ENCODE measurements around the gene FANCB.
A peak's percentile ranks its signal among the peaks of the same experiment; 100 is the strongest.

The FANCB gene

GRCh38 chrX:14872851-14873675, at the start of gene FANCB, which contains the start of gene MOSPD2:
Gene FANCB (minus strand): TSS chrX:14873069. CDS start chrX:14865510, 7,559 bp downstream.
Gene MOSPD2 (plus strand): TSS chrX:14873421. CDS start chrX:14873529, 108 bp downstream.
- DNase-seq (ENCODE audit: low read depth) = peak; percentile 94

DNA sequence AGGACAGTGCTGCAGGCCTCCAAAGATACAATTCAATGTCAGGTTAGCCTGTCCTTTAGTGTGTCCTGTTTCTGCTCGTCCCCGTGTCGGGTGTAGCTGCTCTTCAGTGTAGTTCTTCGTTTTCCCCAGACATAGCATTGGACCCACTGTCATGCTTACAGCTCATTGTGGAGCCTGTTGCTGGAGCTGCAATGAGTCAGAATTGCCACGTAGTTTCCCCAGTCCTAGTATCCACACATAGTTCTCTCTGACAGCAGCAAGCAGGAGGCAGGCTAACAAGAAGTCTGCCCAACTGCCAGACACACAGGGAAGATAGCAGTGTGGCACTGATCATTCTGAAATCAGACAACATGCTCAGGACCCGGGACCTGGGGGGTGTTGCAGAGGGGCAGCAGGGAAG, 49.6 kb upstream of the FANCB start:
- peak; percentile 47 for DNase-seq (ENCODE audit: low read depth)

DNA sequence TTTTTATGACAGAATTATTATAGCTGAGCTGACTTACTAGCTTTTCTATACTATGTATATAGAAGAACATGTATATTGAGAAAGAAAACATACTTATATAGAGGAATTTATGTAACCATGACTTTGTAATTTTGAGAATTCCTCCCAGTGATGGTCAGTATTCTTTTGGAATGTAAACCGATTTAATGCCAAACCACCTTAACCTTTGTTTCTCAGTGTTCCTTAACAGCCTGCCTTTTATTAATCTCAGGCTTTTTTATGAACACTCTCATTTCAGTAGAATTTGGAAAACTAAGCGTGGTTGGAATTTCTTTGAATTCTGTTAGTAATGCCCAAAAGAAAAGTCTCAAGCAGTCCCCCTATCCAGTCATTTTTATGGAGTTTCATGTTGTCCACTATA, 47.3 kb upstream of the FANCB start:
- peak; percentile 26 for DNase-seq (ENCODE audit: low read depth)

GRCh38 chrX:14919407-14919806, 46.5 kb upstream of the FANCB start:
- no peak for DNase-seq (ENCODE audit: low read depth)

DNA sequence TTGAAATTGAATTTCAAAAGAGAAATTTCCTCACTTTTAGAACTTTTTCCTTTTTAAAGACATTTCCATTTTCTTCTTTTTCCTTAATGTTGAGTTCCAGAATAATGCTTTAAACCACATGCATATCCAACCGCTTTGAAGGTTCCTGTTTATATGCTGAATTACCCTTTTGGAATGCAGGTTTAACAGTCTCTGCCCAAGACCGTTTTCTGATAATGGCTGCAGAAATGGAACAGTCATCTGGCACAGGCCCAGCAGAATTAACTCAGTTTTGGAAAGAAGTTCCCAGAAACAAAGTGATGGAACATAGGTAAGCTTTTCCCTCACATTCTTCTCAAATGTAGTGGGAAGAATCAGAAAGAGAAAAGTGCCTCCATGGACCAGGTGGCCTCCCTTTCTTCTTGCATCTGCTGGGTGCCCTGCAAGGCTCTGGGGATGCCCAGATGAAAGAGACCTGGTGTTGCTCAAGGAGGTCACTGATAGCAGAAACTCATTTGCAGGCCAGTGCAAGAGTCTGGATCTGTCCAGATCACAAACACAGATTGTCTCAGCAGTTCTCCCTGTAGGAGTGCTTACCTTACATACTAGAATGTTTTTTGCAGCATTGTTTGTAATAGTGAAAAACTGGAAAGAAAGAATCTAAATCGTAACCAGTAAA, 43.3 kb upstream of the FANCB start:
- DNase-seq (ENCODE audit: low read depth) = no peak

- DNase-seq (ENCODE audit: low read depth) = no peak
Measured at GRCh38 chrX:14915596-14915995, 42.7 kb upstream of the FANCB start.

- no peak for DNase-seq (ENCODE audit: low read depth)
Measured at GRCh38 chrX:14913241-14913640, 40.4 kb upstream of the FANCB start.

DNA sequence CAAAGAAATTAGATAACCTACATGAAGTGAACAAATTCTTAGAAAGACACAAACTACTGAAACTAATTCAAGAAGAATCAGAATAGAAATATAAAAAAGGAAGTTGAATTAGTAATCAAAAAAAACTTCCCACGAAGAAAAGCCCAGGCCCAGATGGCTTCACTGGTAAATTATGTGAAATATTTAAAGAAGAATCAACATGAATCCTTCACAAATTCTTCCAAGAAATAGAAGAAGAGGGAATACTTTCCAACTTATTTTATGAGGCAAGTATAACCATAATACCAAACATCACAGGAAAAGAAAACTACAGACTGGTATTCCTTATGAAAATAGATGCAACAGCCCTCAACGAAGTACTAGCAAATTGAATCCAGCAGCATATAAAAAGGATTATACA, 31.0 kb upstream of the FANCB start:
- DNase-seq (ENCODE audit: low read depth) = peak; percentile 1

GRCh38 chrX:14902537-14902936, 29.7 kb upstream of the FANCB start:
- no peak for DNase-seq (ENCODE audit: low read depth)

- peak; percentile 3 for DNase-seq (ENCODE audit: low read depth)
Measured at GRCh38 chrX:14899607-14900006, 26.7 kb upstream of the FANCB start.

GRCh38 chrX:14897042-14897441, 24.2 kb upstream of the FANCB start:
- no peak for DNase-seq (ENCODE audit: low read depth)

DNA sequence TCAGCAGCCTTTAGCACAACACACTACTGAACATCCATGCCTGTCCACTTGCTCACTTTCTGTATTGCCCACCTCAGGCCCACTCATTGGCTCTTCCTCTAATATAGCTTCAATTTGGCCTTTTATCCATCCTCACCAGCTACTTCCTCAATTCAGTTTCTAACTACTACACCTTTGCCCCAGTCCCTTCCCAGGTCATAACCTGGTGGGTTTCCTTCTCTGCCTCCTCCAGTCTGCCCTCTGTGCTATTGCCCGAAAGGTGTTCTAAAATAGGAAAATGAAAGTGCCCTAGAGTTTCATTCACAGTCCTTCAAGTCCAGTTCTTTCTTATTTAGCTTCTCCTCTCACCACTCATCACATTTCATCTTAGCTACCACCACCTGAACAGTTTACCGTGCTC, 23.4 kb upstream of the FANCB start:
- DNase-seq (ENCODE audit: low read depth) = no peak

DNA sequence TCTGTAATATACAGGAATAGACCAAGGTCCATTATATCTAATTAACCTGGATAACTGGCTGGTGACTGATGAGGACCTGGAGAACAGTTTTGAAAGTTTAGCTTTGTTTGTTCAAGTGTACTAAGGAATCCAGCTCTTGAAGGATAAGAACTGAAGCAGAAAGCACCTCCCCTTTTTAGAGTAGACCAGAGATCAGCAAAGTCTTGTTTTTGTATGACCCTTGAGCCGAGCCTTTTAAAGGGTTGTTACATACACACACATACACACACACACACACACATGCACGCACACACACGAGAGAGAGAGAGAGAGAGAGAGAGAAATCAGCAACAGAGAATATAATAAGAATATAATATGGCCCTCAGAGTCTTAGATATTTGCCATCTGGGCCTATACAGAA, 13.4 kb upstream of the FANCB start:
- DNase-seq (ENCODE audit: low read depth) = no peak

DNA sequence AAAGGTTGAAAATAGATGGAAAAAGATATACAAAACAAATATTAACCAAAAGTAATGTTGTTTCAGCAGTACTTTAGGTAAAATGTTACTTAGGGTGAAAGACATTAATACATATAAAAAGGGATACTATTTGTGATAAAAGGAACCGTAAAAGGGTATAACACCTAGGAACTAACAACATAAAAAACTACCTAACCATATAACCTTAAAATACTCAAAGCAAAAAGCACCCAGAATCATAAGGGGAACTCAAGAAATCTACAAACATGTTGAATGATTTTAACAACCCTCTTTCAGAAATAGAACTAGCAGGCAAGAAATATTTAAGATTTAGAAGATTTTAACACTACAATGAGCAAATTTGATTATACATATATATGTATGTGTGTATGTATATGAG, 11.8 kb upstream of the FANCB start:
- DNase-seq (ENCODE audit: low read depth) = no peak

DNA sequence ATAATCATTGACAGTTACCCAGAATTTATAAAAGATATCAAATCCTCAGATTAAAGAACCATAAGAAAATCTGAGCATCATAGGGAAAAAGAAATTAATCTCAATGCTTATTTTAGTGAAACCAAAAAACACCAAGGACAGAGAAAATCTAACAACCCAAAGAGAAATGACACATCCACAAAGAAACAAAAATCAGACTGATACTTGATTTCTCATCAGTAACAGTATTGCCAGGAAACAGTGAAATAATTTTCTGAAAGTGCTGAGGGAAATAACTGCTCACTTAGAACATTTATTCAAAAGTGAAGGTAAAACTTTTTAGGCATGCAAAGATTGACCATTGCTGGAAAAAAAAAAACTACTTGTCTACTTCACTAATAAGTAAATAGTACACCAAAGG, 11.0 kb upstream of the FANCB start:
- no peak for DNase-seq (ENCODE audit: low read depth)

- no peak for DNase-seq (ENCODE audit: low read depth)
Measured at GRCh38 chrX:14875624-14876023, 2.8 kb upstream of the FANCB start.

GRCh38 chrX:14873676-14874049, 794 bp upstream of the FANCB start:
- no peak for DNase-seq (ENCODE audit: low read depth)

DNA sequence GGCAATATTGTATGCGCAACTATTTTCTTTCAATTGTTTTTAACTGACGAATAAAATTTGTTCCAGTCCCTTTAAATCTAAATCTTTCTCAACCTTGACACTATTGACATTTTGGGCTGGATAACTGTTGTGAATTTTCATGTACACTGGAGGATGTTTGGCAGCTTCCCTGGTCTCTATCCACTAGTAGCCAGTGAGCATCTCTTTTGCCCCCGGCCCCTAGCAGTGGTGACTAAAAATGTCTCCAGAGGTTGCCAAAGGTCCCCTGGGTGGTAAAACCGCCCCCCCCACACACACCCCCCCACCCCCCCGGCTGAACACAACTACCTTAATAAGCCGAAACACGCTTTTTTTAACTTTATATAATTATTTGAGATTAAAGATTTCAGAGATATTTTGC, 514 bp downstream of the FANCB start:
- no peak for DNase-seq (ENCODE audit: low read depth)

DNA sequence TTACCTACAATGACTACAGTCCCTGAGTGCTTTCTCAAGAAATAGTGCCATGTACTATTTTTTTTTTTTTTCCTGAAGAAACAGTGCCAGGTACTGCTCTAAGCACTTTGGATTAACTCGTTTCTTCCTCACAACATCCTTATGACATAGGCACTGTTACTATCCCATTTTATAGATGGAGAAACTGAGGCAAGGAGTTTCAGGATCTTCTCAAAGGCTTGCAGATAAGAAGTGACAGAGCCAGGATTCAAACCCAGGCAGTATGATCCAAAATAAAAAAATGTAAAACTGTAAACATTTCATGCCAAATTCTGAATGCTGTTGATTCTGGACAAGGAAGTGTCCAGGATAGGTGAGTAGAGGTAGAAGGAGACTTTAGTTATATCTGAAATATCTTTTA, 1.1 kb downstream of the FANCB start:
- no peak for DNase-seq (ENCODE audit: low read depth)

DNA sequence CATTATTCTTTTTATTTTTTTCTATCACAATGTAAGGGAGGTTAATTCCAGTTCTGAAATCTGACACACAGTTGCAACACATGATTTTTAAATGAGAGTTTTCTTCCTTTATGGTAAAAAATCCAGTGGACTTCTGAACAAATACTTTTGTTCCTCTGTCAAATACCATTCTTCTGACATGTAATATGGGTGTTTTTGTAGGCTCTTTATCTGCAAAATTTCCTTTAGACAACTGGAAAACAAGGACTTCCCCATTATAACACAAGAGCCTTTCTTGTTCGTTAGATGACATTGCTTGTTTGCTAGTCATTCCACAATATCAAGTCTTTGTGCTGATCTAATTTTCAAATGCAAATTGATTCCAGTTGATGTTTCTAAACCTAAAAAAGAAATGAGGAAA, 7.7 kb downstream of the FANCB start:
- DNase-seq (ENCODE audit: low read depth) = peak; percentile 14

DNA sequence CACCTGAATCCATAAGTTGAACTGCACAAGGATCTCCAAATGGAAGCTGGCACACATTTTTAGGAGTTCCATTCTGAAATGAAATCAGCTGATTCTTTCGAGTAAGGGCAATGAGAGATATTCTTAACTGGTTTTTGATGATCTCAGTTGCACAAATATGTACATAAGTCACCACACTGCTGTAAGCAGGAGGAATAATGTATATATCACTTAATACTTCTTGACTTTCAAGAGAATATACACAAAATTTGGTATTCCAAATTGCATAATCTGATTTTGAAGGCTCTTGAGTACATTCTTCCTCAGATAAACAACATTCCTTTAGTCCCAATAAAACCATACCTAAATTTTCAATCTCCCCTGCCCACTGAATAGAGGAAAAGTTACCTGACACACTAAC, 8.2 kb downstream of the FANCB start:
- no peak for DNase-seq (ENCODE audit: low read depth)

DNA sequence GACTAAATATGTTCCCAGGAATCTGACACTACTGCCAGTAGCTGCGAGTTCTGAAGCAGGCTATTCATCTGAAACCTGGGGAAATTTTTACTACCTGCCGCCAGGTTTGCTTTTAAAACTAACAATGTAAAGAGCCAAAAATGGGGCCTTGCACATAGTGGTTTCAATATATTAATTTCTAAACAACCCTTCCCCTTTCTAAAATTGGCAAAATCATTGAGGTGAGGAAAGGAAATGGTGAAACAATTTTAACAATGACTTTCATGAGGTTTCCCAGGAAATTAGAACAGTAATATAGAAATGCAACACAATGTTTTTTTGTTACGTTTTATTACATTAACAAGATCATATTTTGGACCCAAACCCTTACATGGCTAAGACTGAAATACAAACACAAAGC, 21.3 kb downstream of the FANCB start:
- DNase-seq (ENCODE audit: low read depth) = no peak

DNA sequence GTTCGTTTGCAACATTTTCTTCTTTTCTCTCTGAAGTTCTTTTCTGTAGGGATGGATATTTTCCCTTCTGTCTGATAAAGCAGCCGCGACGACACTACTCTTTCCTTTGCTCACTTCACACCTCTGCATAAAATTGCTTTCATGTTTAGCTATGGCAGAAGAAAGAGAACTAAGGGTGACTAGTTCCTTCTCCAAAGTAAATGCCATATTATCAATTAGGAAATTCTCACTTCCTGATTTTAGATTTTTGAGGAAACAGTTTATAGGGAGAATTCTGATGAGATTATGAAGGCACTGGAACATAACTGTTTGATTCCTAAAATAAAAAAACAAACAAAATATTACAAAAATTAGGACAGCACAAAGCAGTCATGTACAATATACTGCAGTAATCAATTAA, 29.2 kb downstream of the FANCB start:
- DNase-seq (ENCODE audit: low read depth) = no peak

GRCh38 chrX:14837155-14837554, 35.7 kb downstream of the FANCB start:
- no peak for DNase-seq (ENCODE audit: low read depth)

Measured in fibroblast of gingiva (primary cell).